Fibroblast of lung (primary cell): ENCODE data around the gene AQP1.

ENCODE experiments used
- EZH2 ChIP-seq: IDR thresholded peaks from 2 replicates; pipeline ENCODE4 v1.5.1; 2012; ENCODE audit warnings: low read length, control low read depth, mild to moderate bottlenecking; ENCODE audit errors: missing control alignments
- TF ChIP-seq, protein P1 (sequence below), 2 donors: IDR thresholded peaks in 1 of 2; conservative IDR thresholded peaks in 1 of 2; 1 replicate in 1 of 2; 2 replicates in 1 of 2; pipeline ENCODE4 v1.5.1; 2011 to 2012; ENCODE audit warnings: low read length in 2 of 2, control low read depth in 1 of 2, inconsistent platforms in 1 of 2, low read depth in 1 of 2, mild to moderate bottlenecking in 1 of 2

DNA sequence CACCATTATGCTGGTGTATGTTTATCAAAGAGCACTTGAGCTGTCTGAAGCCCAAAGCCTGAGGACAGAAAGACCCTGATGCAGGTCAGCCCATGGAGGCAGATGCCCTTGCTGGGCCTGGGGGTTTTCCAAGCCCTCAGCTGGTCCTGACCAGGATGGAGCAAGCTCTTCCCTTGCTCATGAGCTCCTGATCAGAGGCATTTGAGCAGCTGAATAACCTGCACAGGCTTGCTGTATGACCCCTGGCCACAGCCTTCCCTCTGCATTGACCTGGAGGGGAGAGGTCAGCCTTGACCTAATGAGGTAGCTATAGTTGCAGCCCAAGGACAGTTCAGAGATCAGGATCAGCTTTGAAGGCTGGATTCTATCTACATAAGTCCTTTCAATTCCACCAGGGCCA lies 13.0 kb downstream of the AQP1 start:
- TF ChIP-seq, protein P1, sequence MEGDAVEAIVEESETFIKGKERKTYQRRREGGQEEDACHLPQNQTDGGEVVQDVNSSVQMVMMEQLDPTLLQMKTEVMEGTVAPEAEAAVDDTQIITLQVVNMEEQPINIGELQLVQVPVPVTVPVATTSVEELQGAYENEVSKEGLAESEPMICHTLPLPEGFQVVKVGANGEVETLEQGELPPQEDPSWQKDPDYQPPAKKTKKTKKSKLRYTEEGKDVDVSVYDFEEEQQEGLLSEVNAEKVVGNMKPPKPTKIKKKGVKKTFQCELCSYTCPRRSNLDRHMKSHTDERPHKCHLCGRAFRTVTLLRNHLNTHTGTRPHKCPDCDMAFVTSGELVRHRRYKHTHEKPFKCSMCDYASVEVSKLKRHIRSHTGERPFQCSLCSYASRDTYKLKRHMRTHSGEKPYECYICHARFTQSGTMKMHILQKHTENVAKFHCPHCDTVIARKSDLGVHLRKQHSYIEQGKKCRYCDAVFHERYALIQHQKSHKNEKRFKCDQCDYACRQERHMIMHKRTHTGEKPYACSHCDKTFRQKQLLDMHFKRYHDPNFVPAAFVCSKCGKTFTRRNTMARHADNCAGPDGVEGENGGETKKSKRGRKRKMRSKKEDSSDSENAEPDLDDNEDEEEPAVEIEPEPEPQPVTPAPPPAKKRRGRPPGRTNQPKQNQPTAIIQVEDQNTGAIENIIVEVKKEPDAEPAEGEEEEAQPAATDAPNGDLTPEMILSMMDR (conservative IDR thresholded peaks at IDR 0.05 in 1 of 2, IDR thresholded peaks at IDR 0.05 in 1 of 2; ENCODE audit: low read depth in 1 of 2, low read length in 2 of 2) = no peak
- TF ChIP-seq EZH2 = no peak
